IMR-90 (cell line): ENCODE data around the gene RFX2. TPM values are rescaled to one million over a fixed set of nuclear protein-coding genes. Genes with fewer than 3 reads are reported as not detected.

ENCODE experiments used
- ATAC-seq: fragments of 200-7000 bp; cut with Tn5 transposase; 2 replicates; pipeline ENCODE4 v1.9.1; 2020; ENCODE audit warnings: low read depth, mild to moderate bottlenecking, moderate library complexity
- BruUV-seq: library from RNA; stranded (reverse); fragments of 400-500 nt; replicated peaks from 2 replicates; lab custom pipeline; 2021; lab: Mats Ljungman, UMichigan
- CTCF ChIA-PET: fragments of 300-600 bp; formaldehyde crosslinking; extraction: SDS; loops from one replicate; lab custom pipeline; 2021; ENCODE audit warnings: antibody characterized with exemption; lab: Yijun Ruan, JAX
- POLR2A ChIA-PET: fragments of 300-600 bp; sonication (Branson Sonifier 250); formaldehyde crosslinking; loops from one replicate; lab custom pipeline; 2022; ENCODE audit warnings: antibody characterized with exemption; ENCODE audit not compliant: unreplicated experiment; lab: Charles Lee
- DNase-seq: peaks from one replicate; pipeline ENCODE4 v3.0.0; 2013
- H2AFZ ChIP-seq: replicated peaks from 2 replicates; pipeline ENCODE3; 2013; ENCODE audit warnings: low read length, mild to moderate bottlenecking; ENCODE audit not compliant: poor library complexity
- H2AK5ac ChIP-seq: 2 replicates; pipeline ENCODE4 v1.6.1; 2013; ENCODE audit warnings: low read depth, low read length, inconsistent platforms
- H2AK9ac ChIP-seq: replicated peaks from 2 replicates; pipeline ENCODE3; 2013; ENCODE audit warnings: mild to moderate bottlenecking, low read depth, low read length, moderate library complexity; ENCODE audit not compliant: poor library complexity
- H2BK120ac ChIP-seq: 2 replicates; pipeline ENCODE4 v1.6.1; 2013; ENCODE audit warnings: low read depth, low read length, inconsistent platforms
- H2BK15ac ChIP-seq: 3 replicates; pipeline ENCODE4 v1.6.1; 2013; ENCODE audit warnings: low read depth, low read length, inconsistent platforms
- H2BK20ac ChIP-seq: 2 replicates; pipeline ENCODE4 v1.6.1; 2013; ENCODE audit warnings: low read depth, mild to moderate bottlenecking, inconsistent platforms, low read length, moderate library complexity
- H2BK5ac ChIP-seq: 2 replicates; pipeline ENCODE4 v1.6.1; 2013; ENCODE audit warnings: mild to moderate bottlenecking, low read depth, low read length, inconsistent platforms; ENCODE audit not compliant: poor library complexity, severe bottlenecking
- H3K14ac ChIP-seq: replicated peaks from 2 replicates; pipeline ENCODE4 v1.6.1; 2013; ENCODE audit warnings: low read depth, low read length, inconsistent platforms
- H3K18ac ChIP-seq: 2 replicates; pipeline ENCODE4 v1.6.1; 2013; ENCODE audit warnings: low read depth, low read length, control low read depth
- H3K23ac ChIP-seq: 2 replicates; pipeline ENCODE4 v1.6.1; 2013; ENCODE audit warnings: low read depth, low read length, inconsistent platforms
- H3K27ac ChIP-seq: 2 replicates; pipeline ENCODE4 v1.5.1; 2013; ENCODE audit warnings: mild to moderate bottlenecking, control low read depth, low read length; ENCODE audit not compliant: insufficient read depth
- H3K27me3 ChIP-seq: 2 replicates; pipeline ENCODE4 v1.6.1; 2013; ENCODE audit warnings: low read length; ENCODE audit not compliant: control insufficient read depth, insufficient read depth
- H3K36me3 ChIP-seq: 2 replicates; pipeline ENCODE4 v1.6.1; 2013; ENCODE audit warnings: low read length, mixed read lengths; ENCODE audit not compliant: control insufficient read depth, insufficient read depth
- H3K4ac ChIP-seq: 2 replicates; pipeline ENCODE4 v1.6.1; 2013; ENCODE audit warnings: low read depth, low read length, inconsistent platforms
- H3K4me1 ChIP-seq: 2 replicates; pipeline ENCODE4 v1.6.1; 2013; ENCODE audit warnings: low read length, mixed read lengths; ENCODE audit not compliant: control insufficient read depth, insufficient read depth
- H3K4me2 ChIP-seq: 2 replicates; pipeline ENCODE4 v1.6.1; 2013; ENCODE audit warnings: low read depth, mild to moderate bottlenecking, control low read depth, low read length, moderate library complexity
- H3K4me3 ChIP-seq: 2 replicates; pipeline ENCODE4 v1.5.1; 2013; ENCODE audit warnings: low read depth, mild to moderate bottlenecking, control low read depth, low read length, moderate library complexity; ENCODE audit not compliant: insufficient read depth
- H3K56ac ChIP-seq: 2 replicates; pipeline ENCODE4 v1.6.1; 2013; ENCODE audit warnings: low read length, inconsistent platforms; ENCODE audit not compliant: insufficient read depth; ENCODE audit errors: extremely low read depth
- H3K79me1 ChIP-seq, 2 experiments: 2 replicates each; pipeline ENCODE4 v1.6.1; 2013; ENCODE audit warnings: low read length in 2 of 2, inconsistent platforms in 1 of 2, low read depth in 1 of 2
- H3K9ac ChIP-seq: 2 replicates; pipeline ENCODE4 v1.6.1; 2013; ENCODE audit warnings: low read depth, low read length, control low read depth
- H3K9me1 ChIP-seq: 2 replicates; pipeline ENCODE4 v1.6.1; 2013; ENCODE audit warnings: low read length, inconsistent platforms; ENCODE audit not compliant: insufficient read depth
- H3K9me3 ChIP-seq: 2 replicates; pipeline ENCODE4 v1.6.1; 2013; ENCODE audit warnings: low read length; ENCODE audit not compliant: control insufficient read depth, insufficient read depth
- H4K20me1 ChIP-seq: 2 replicates; pipeline ENCODE4 v1.6.1; 2013; ENCODE audit warnings: low read length, inconsistent platforms; ENCODE audit not compliant: insufficient read depth
- H4K5ac ChIP-seq: 2 replicates; pipeline ENCODE4 v1.6.1; 2013; ENCODE audit warnings: mild to moderate bottlenecking, low read depth, low read length, control low read depth
- H4K8ac ChIP-seq, 2 experiments: 2 replicates each; pipeline ENCODE4 v1.6.1; 2013; ENCODE audit warnings: low read depth in 2 of 2, low read length in 2 of 2, control low read depth in 1 of 2, inconsistent platforms in 1 of 2
- H4K91ac ChIP-seq: 2 replicates; pipeline ENCODE4 v1.6.1; 2013; ENCODE audit warnings: low read depth, low read length, inconsistent platforms; ENCODE audit not compliant: insufficient read depth
- BHLHE40 ChIP-seq: fragments of 150-350 bp; IDR thresholded peaks from 2 replicates; pipeline ENCODE4 v1.6.1; 2016; ENCODE audit warnings: mild to moderate bottlenecking, low read depth, low read length
- ELK1 ChIP-seq: fragments of 150-350 bp; IDR thresholded peaks from 2 replicates; pipeline ENCODE4 v1.6.1; 2016; ENCODE audit warnings: low read depth, mild to moderate bottlenecking, low read length, moderate library complexity, borderline replicate concordance
- WGBS, 2 experiments: methylation state at CpG; one replicate each; pipeline versions ENCODE4 v1.1.5 to v1.1.7; 2013; ENCODE audit warnings: missing lambda C conversion rate in 2 of 2; ENCODE audit not compliant: insufficient read length in 1 of 2; ENCODE audit errors: extremely low coverage in 2 of 2; 5-methylcytosine and 5-hydroxymethylcytosine counted together
- dilution Hi-C: fragments of 300-500 bp; cut with HindIII; formaldehyde crosslinking; loops from one replicate; pipeline ENCODE4 v1.14.3; 2018; ENCODE audit warnings: low sequenced_read_pairs; ENCODE audit not compliant: unreplicated experiment
- in situ Hi-C: fragments of 300-500 bp; cut with MboI; formaldehyde crosslinking; loops from 3 replicates; pipeline ENCODE4 v1.14.3; 2019; ENCODE audit warnings: low sequenced_read_pairs, inconsistent platforms, mixed read lengths
- intact Hi-C: fragments of 100-400 bp; cut with micrococcal nuclease; formaldehyde crosslinking; loops from 2 replicates; pipeline ENCODE4 v1.10.0; 2022
- polyA plus RNA-seq, 3 experiments: library from polyadenylated mRNA; depleted of rRNA; stranded (reverse); fragments of >200 nt; gene quantifications; 2 replicates each; pipeline ENCODE4 v1.2.3, GENCODE V29; 2012; ENCODE audit warnings: low replicate concordance in 1 of 3
- total RNA-seq: library from RNA; depleted of rRNA; stranded (reverse); fragments of >200 nt; gene quantifications from 2 replicates; pipeline ENCODE4 v1.2.3, GENCODE V29; 2012

Gene RFX2
- total and polyA plus RNA-seq, 2 of the 4 experiments (the other 2 are of a cell fraction) = 2.2 to 4.9 TPM

- Histone ChIP-seq H3K27me3 (no peaks in the 10 kb centered on the region), H4K20me1 (no peaks in the 10 kb centered on the region), H3K9ac (no peak overlapping the region), H2BK120ac (no peak overlapping the region), H2AK5ac (peak overlapping the region; percentile 86), H2AFZ (no peak overlapping the region), H3K56ac (no peak overlapping the region), H3K14ac (no peak overlapping the region), H3K23ac (no peak overlapping the region), H3K79me1 (peaks cover 1 to 10% of the 10 kb centered on the region in 2 experiments; a peak in 3 of 4 replicates), H3K27ac (no peak overlapping the region), H2AK9ac (peak overlapping the region; percentile 5), H4K8ac (peak overlapping the region; percentile 67 to 93; a peak in 3 of 4 replicates), H2BK20ac (no peak overlapping the region), H4K91ac (no peak overlapping the region), H3K4me3 (no peak overlapping the region), H3K18ac (no peak overlapping the region), H2BK5ac (no peak overlapping the region), H3K36me3 (no peaks in the 10 kb centered on the region), H3K9me1 (peaks cover 22% of the 10 kb centered on the region; the same call in 1 of the 2 replicates), H4K5ac (no peak overlapping the region), H3K4me2 (no peak overlapping the region), H3K4ac (no peak overlapping the region; the same call in 1 of the 2 replicates), H3K4me1 (peaks cover 19% of the 10 kb centered on the region), H2BK15ac (no peak overlapping the region), H3K9me3 (no peaks in the 10 kb centered on the region)
- ATAC-seq = no peak
- no CpG with 5 or more reads among the region's 4 CpGs for WGBS, 2 experiments
- dilution Hi-C loops (no loop called here), in situ Hi-C loops (loop anchor here (10.0 kb wide), 1 partner anchor 140 kb away; no protein-coding TSS in a partner anchor), intact Hi-C loops (no loop called here)
- DNase-seq = no peak
- ChIA-PET CTCF (interaction anchor here (0.7 to 0.8 kb wide), 2 partner anchors 12 to 38 kb away, joined by 3 read pairs; no protein-coding TSS in a partner anchor), POLR2A (interaction anchor here (0.6 kb wide), 1 partner anchor 314 kb away, joined by 6 read pairs; no protein-coding TSS in a partner anchor)
- no peak for TF ChIP-seq BHLHE40
- no peak for TF ChIP-seq ELK1
- BruUV-seq = no TSS peak
Measured at GRCh38 chr19:5984600-5984999, 125.7 kb downstream of the RFX2 start.
